HG03575 (cell line): ENCODE measurements around the gene BCL2L15.

Source experiments
- ATAC-seq: cut with Tn5 transposase; IDR thresholded peaks from one replicate; pipeline ENCODE4 v1.9.1; 2021; ENCODE audit not compliant: unreplicated experiment, insufficient number of reproducible peaks, low FRiP score; ENCODE audit errors: extremely low read depth

BCL2L15 gene

DNA sequence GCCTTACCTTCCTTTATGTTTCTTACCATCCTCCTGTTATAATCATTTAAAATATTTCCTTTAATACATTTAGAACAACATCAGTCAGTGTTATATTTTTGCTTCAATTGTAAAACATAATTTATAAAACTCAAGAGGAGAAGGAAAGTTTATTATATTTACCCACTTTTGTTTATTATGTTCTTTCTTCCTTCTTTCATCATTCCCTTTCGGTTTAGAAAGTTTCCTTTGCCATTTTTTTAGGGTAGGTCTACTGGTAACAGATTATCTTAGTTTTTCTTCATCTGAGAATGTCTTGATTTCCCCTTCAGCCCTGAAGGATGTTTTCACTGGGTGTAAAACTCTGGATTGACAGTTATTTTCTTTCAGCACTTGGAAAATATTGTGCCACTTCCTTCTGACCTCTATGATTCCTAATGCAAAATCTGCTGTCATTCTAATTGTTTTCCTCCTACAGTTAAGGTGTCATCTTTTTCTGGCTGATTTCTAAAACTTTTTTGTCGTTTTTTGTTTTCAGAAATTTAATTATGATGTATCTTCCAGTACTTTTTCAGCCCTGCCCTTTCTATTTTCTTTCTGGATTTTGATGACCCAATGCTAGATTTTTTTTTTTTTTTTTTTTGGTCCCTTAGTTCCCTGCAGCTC is 40.9 kb downstream of the BCL2L15 start:
- ATAC-seq, result no peak

GRCh38 chr1:113836534-113836933 is 50.8 kb downstream of the BCL2L15 start:
- no peak for ATAC-seq

- no peak for ATAC-seq
These were observed 51.6 kb downstream of the BCL2L15 start for GRCh38 chr1:113835686-113836290.

- ATAC-seq, result no peak
These were observed 52.7 kb downstream of the BCL2L15 start for GRCh38 chr1:113834716-113835115.
